GM18526 (cell line): ENCODE data around the gene RAB23.

Experiments used
- POLR2A ChIP-seq: IDR thresholded peaks from 3 replicates; pipeline ENCODE4 v1.6.1; 2011; ENCODE audit not compliant: insufficient read length; ENCODE audit errors: extremely low read depth

RAB23 gene

DNA sequence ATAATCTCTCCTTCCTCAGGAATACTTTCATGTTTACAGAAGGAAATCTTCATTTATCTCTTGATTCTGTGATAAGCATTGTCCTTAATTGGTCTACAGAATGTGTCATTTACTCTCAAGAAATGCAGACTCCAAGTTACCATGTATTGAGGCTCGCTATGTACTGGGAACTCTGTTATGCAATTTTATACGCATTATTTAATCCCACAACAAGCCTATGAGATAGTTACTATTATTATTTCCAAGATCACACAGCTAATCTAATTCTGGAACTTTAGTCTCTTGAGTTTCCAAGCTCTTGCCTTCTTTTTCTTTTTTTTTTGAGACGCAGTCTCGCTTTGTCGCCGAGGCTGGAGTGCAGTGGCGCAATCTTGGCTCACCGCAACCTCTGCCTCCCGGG lies 30.0 kb upstream of the RAB23 start:
- no peak for TF ChIP-seq POLR2A

- no peak for TF ChIP-seq POLR2A
Measured at GRCh38 chr6:57250348-57250747, 28.2 kb upstream of the RAB23 start.

GRCh38 chr6:57248311-57248895 lies 26.3 kb upstream of the RAB23 start:
- no peak for TF ChIP-seq POLR2A

- no peak for TF ChIP-seq POLR2A
Measured at GRCh38 chr6:57247603-57248002, 25.5 kb upstream of the RAB23 start.

GRCh38 chr6:57246307-57246706 lies 24.2 kb upstream of the RAB23 start:
- no peak for TF ChIP-seq POLR2A

GRCh38 chr6:57243954-57244353 lies 21.8 kb upstream of the RAB23 start:
- TF ChIP-seq POLR2A: no peak

GRCh38 chr6:57242505-57242904 lies 20.4 kb upstream of the RAB23 start:
- no peak for TF ChIP-seq POLR2A

DNA sequence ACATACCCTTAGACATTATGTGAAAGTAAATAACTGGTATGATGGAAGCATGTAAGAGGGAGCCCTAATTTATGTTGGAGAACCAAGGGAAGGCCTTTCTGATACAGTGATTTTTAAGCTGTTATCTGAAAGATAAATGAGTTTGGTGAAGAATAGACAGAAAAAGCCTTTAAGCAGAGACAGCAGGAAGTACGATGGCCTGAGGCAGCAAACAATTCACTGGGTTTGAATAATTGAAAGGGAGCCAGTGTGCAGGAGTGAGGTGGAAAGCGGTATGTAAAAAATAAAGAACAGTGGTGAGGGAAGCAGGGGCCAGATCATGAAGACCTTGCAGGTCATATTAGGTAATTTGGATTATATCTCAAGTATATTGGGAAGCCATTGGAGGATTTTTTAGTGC lies 4.1 kb upstream of the RAB23 start:
- no peak for TF ChIP-seq POLR2A

DNA sequence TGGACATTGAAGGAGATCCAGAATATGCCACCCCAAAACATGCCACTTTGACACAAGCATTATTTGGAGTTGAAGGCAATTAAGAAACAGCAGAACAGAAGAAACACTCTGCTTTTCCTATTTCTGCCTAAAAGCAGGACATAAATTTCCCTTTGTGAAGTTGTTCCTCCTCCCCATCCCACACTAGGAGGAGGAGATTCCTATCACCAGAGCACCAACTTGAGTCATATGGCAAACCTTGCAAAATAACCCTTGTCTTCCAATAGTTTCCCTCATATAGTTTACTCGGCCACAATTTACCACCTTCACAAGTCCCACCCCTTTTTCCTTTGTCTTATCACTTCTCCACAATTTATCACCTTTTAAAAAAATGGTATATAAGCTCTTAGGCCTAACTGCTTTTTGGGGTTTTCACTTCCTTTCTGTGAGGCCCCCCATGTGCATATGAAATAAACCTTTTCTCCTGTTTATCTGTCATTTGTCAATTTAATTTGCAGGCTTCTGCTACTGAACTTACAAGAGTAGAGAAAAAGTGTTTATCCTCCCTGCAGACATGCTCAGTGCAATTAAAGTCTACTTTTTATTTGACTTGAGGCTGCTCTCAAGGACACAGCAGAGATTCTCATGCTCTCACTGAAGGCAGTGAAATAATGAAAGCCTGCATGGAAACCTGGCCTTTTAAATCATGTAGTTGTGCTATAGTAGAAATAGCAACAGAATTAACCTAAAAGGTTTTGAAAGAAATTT lies 2.8 kb upstream of the RAB23 start:
- TF ChIP-seq POLR2A: no peak

- no peak for TF ChIP-seq POLR2A
Measured at GRCh38 chr6:57222743-57223077, 603 bp upstream of the RAB23 start.

DNA sequence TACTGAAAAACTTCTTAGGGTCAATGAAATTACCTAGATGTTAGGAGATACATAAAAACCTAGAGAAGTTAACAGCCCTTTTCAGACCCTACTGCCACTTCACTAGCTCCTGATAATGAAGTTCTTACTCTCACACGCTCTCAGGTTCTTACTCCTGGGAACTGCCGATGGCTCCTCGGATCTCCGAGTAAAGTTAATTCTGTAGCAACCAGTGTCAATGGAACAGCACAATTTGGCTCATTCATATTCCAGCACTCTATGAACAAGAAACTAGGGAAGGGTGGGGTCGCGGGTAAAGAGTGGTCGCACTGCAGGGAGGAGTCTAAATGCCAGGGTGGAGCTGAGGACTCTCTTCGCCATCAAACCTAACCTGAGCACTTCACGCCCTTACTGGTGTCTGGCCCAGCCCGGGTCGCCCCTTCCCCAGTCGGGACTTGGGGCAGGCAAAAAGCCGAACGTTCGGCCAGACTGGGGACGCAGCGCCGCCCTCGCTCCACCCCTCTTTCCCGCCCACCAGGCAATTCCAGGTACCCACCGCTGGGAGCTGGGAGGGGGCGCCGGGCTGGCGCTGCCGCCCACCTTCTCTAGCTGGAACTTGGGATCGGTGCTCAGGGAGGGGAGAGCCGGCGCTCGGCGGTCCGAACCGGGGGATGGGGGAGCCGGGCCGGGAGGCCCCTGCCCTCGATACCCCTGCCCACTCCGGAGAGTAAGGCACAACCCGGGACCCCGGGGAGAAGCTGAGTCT lies 744 bp downstream of the RAB23 start:
- TF ChIP-seq POLR2A: no peak

GRCh38 chr6:57220083-57220703 lies 1.9 kb downstream of the RAB23 start:
- TF ChIP-seq POLR2A: no peak

GRCh38 chr6:57217270-57217669 lies 4.8 kb downstream of the RAB23 start:
- TF ChIP-seq POLR2A: no peak

DNA sequence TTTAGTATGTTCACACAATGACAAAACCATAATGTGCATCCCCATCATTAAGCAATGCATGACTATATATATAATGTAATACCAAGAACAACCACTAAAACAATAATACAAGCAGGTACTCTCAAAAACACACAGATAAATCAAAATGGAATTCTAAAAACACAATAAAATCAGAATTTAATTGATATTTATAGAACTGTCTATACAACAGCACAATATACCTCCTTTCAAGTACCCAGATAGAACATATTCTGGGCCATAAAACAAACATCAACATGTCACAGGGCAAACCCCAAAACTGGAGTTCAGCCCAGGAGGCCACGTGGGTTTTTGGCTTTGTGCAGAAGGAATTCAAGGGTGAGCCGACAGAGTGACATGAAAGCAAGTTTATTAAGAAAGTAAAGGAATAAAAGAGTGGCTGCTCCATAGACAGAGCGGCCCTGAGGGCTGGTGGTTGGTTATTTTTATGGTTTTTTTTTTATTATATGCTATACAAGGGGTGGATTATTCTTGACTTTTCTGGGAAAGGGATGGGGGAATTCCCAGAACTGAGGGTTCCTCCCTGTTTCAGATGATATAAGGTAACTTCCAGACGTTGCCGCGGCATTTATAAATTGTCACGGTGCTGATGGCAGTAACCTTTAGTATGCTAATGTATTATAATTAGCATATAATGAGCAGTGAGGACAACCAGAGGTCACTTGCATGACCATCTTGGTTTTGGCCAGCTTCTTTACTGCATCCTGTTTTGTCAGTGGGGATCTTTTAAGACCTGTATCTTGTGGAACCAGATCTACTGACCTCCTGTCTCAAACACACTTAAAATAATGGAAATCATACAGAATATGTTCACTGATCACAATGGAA lies 5.6 kb downstream of the RAB23 start:
- TF ChIP-seq POLR2A: no peak

DNA sequence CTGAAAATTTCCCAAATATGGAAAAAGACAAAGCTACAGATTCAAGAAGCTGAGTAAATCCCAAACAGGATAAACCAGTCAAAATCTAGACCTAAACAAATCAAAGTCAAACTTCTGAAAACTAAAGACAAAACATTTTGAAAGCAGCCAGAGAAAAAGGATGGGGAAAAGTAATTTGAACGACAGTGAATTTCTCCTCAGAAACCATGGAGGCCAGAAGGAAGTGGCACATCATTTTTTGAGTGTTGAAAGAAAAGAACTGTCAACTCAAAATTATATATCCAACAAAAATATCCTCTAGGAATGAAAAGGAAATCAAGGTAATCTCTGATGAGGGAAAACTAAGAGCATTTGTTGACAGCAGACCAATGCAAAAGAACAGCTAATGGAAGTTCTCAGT lies 6.8 kb downstream of the RAB23 start:
- no peak for TF ChIP-seq POLR2A

GRCh38 chr6:57210060-57210459 lies 12.0 kb downstream of the RAB23 start:
- no peak for TF ChIP-seq POLR2A

GRCh38 chr6:57209030-57209429 lies 13.1 kb downstream of the RAB23 start:
- no peak for TF ChIP-seq POLR2A
